K562 (cell line): ENCODE results near the gene NOM1. TPM values are rescaled to one million over a fixed set of nuclear protein-coding genes. Genes with fewer than 3 reads are reported as not detected.
A peak's percentile ranks its signal among the peaks of the same experiment; 100 is the strongest.

Experiments used
- E4F1 ChIP-seq: fragments of 250-450 bp; sonication (Bioruptor Pico); IDR thresholded peaks from 2 replicates; pipeline ENCODE4 v1.5.0; 2021; ENCODE audit warnings: mild to moderate bottlenecking, borderline replicate concordance
- KDM1A ChIP-seq, 2 experiments: fragments of 450-650 bp; IDR thresholded peaks; 2 replicates each; pipeline ENCODE4 v1.6.1; 2016; ENCODE audit warnings: mild to moderate bottlenecking in 2 of 2
- MEIS2 ChIP-seq: fragments of 450-650 bp; IDR thresholded peaks from 2 replicates; pipeline ENCODE4 v1.6.1; 2014; ENCODE audit warnings: mild to moderate bottlenecking; ENCODE audit not compliant: partially characterized antibody
- PTBP1 ChIP-seq: fragments of 200-400 bp; formaldehyde crosslinking; IDR thresholded peaks from 2 replicates; pipeline ENCODE4 v1.6.1; 2017; ENCODE audit warnings: low read depth, low read length
- RNF219 ChIP-seq: fragments of 250-450 bp; sonication (Bioruptor Pico); IDR thresholded peaks from 2 replicates; pipeline ENCODE4 v1.5.0; 2022; ENCODE audit warnings: mild to moderate bottlenecking
- RREB1 ChIP-seq: fragments of 250-450 bp; sonication (Bioruptor Pico); IDR thresholded peaks from 2 replicates; pipeline ENCODE4 v1.4.0; 2020
- ZZZ3 ChIP-seq: fragments of 450-650 bp; IDR thresholded peaks from 2 replicates; pipeline ENCODE4 v1.6.1; 2016; ENCODE audit warnings: antibody characterized with exemption, mild to moderate bottlenecking, moderate library complexity
- polyA plus RNA-seq, 8 experiments: library from polyadenylated mRNA; depleted of rRNA in 4 of 8; stranded (reverse) in 5 of 8; unstranded in 3 of 8; fragments of >200 nt; fragmentation: Nextera tagmentation in 2 of 8; fragmentation: Illumina TruSeq in 1 of 8; extraction: Ambion mirVana in 2 of 8; extraction: Trizol in 1 of 8; gene quantifications; 2 replicates each; pipeline versions ENCODE4 v1.2.1 to v1.2.3, GENCODE V29; 2011 to 2014; ENCODE audit warnings: inconsistent platforms in 1 of 8, missing spikeins in 1 of 8
- total RNA-seq, 7 experiments: library from RNA; depleted of rRNA in 6 of 7; stranded (reverse); fragments of >200 nt in 6 of 7; fragmentation: Illumina TruSeq in 2 of 7; extraction: Trizol in 2 of 7; gene quantifications; 2 replicates each; pipeline versions ENCODE4 v1.2.1 to v1.2.3, GENCODE V29; 2011 to 2021; ENCODE audit warnings: low replicate concordance in 1 of 7
- TF ChIP-seq, protein P1 (sequence below), 3 experiments: fragments of 200-800 bp in 1 of 3; sonication (Bioruptor generic) in 1 of 3; sonication (generic) in 1 of 3; formaldehyde crosslinking in 1 of 3; IDR thresholded peaks; 2 replicates each; pipeline versions ENCODE4 v1.6.1 to v1.8.0; 2016 to 2022; ENCODE audit warnings: mild to moderate bottlenecking in 2 of 3, missing compliant biosample characterization in 2 of 3, missing genetic modification characterization in 2 of 3, missing genetic modification reagents in 1 of 3

Gene NOM1
- total and polyA plus RNA-seq, 9 of the 15 experiments (the other 6 are each of a cell fraction or from before 2014, with no cell fraction given): 6.8 to 47.3 (median 37.4) TPM

DNA sequence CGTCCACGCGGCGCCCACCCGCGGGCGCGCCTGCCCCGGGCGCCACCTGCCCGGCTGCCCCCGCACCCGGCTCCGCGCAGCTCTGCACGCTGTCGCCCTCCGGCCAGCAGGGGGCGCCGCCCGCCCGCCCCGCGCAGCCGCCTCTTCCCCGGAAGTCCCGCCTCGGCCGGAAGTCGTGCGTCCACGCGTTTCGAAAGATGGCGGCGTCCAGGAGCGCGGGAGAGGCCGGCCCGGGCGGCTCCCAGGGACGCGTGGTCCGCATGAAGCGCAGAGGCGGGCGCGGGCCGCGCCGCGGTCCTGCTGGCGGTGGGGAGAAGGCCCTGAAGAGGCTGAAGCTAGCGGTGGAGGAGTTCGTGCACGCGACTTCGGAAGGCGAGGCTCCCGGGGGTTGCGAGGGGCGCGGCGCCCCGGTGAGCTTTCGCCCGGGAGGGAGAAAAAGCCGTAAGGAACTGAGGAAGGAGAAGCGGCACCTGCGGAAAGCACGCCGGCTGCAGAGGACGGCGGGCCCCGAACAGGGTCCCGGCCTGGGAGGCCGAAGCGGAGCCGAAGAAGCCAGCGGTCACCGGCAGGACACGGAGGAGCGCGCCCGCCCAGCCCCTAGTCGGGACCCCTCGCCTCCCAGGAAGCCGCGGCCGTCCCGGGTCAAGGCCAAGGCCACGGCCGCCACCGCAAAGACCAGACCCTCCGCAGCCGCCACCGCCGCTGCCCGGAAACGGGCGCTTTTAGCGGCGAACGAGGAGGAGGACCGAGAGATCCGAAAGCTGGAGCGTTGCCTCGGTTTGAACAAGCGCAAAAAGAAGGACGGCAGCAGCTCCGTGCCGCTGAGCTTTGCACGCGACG is at the start of gene NOM1 (continued):
- TF ChIP-seq RREB1 (CRISPR knock-in tag): no peak
- no peak for TF ChIP-seq RNF219
- TF ChIP-seq ZZZ3: no peak
- no peak for TF ChIP-seq KDM1A (IDR thresholded peaks at IDR 0.05)
- no peak for TF ChIP-seq PTBP1
- TF ChIP-seq MEIS2: no peak
- no peak for TF ChIP-seq E4F1
- TF ChIP-seq, protein P1, sequence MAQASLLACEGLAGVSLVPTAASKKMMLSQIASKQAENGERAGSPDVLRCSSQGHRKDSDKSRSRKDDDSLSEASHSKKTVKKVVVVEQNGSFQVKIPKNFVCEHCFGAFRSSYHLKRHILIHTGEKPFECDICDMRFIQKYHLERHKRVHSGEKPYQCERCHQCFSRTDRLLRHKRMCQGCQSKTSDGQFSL (CRISPR knock-in tag; IDR thresholded peaks at IDR 0.05): peak; percentile 26; the same call in 1 of the 2 replicates
- TF ChIP-seq, protein P1 (tag; IDR thresholded peaks at IDR 0.05): 0 out of 4 replicates have a peak, but pooled peaks of 1 of the 2 experiments have one; percentile 9
